Measurements from ENCODE around the gene RYR3.

Gene RYR3

GRCh38 chr15:33393546-33393945 is 82.8 kb downstream of the RYR3 start:
- DNase-seq: no peak

- no peak for DNase-seq
These were observed 84.6 kb downstream of the RYR3 start for GRCh38 chr15:33395321-33395720.

DNA sequence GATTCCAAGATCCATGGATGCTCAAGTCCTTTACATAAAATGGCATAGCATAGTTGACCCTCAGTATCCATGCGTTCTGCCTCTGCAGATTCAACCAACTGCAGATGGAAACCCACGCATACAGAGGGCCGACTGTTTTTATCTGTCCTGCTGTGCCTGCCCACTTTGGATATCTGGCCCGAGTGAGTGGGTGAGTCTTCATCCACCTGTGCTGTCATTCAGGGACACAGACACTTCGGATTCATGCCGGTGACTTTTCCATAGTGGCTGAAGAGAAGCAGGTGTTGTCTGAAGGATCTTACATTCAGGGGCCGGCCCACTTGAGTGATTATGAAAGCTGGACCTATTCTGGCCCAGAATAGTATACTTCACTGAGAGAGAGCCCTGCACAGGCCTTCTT is 85.1 kb downstream of the RYR3 start:
- DNase-seq: no peak

- no peak for DNase-seq
These were observed 85.7 kb downstream of the RYR3 start for GRCh38 chr15:33396475-33396874.

DNA sequence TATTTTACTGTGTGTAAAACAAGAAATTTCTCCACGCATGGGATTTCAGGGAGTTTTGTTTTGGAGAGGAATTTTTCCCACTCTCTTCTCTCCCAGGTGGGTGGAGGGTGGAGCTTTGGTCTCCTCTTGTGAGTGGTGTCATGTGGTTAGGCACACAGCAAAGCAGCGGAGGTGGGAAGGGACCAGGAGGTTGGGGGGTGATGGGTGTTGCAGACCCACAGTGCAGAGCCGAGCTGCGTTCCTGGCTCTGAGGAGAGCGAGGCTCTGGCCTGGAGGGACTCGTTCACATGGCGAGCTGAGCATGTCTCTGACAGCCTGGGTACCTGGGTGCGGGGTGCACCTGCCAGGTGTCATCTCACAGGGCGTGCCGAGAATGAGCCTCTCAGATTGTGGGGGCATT is 87.8 kb downstream of the RYR3 start:
- no peak for DNase-seq

DNA sequence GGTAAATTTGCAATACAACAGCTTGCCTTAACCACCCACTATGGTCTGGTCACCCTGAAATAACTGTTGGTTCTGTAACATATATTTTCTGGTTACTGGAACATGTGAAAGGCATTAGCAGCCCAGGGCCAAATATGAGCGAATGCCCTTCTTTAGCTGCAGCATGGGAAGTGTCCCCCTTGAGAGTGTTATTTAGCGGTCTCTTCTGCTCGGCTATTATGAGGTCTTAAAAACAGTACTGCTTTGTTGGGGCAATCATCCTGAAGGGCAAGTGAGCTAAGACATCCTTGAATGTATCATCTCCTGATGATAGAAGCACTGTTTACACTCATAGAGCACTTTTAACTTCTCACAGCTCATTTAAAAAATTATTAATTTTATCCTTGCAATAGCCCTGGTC is 90.2 kb downstream of the RYR3 start:
- no peak for DNase-seq

- no peak for DNase-seq
These were observed 91.8 kb downstream of the RYR3 start for GRCh38 chr15:33402600-33402999.

DNA sequence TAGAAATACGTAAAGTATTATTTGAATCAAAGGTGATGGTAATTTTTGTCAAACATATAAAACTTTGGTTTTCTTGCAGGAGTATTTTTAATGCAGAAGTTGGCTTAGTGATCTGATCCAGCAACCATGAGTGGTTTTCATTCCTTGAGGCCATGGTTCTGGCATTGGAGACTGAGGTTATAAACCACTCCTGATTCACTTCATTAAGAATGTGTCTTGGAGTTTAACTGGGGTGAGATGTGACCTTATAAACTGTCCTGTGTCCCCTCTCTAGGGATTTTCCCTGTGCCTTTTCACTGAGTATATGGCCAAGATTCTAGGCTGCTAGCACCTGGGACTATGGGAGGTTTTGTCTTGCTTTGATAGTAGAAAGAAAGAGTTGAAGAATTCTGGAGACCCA is 94.3 kb downstream of the RYR3 start:
- DNase-seq: no peak

DNA sequence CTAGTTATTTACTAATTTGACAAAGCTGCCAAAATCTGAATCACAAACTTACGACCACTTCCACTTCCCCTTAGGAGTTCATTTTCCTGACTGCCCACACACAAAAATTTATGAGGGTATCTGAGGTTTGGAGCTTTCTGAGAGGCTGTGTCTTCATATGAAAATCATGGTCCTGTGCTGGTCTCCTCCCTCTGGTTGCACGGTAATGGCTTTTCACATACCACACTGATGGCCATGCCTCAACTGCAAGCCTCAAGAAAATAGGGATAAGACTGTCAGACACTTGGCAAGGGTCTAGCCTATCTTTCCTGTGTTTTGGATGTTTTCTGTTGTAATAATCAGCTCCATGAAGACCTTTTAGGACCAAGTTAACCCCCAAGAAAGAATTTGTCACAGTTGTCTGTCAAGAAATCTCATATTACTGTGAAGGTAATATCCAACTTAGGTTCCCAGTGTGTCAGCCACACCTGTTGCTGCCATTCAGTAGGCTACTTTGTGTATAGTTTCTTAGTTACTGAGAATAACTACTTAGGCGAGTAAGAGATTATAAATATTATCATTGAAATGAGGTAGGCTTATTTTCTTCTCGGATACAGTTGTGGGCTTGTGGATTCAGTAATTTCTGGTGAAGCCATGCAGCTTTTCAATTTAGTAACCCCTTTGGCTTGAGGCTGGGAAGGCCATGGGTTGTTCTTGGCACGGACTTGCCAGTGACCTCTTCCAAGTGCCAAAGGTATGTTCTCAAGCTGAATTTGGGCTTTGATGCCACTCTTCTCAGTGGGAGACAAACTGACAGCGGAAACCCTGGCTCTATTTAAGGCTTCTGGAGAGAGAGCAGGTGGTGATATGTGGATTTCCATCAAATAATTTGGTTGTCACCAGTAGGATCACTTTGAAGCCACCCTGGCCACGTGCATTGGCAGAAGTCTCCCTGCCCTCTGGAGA is 101.1 kb downstream of the RYR3 start:
- DNase-seq: no peak

DNA sequence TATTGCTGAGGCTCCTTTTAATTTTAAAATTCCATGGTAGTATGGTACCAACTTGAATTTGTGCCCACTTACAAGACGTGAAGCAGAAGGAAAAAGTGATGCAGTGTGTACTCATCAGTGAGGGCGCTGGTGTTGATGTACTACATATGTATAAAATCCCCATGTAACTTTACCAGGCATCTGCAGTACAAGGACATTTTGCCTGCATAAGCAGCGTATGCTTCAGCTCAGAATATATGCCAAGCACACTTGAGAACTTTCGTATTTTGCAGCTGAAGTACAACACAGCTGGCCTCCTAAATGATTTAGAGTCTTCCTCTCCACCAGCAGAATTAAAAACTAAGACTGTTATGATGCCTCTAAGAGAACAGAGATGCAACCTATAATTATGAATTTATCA is 108.9 kb downstream of the RYR3 start:
- no peak for DNase-seq

DNA sequence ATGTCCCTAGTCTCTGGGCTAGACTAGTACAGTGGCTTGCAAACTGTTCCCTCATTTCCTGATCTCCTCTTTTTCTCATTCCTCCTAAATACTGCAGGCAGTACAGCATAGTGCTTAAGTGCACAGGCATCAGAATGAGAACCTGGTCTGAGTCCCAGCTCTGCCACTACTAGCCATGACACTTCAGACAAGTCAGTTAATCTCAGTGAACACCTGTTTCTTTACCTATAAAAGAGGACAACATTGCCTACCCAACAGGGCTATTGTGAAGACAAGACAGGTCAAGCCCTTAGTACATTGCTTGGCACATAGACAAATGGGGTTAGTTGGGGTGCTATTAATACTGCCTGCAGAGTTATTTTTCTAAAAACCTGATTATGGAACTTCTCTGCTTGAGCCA is 113.3 kb downstream of the RYR3 start:
- no peak for DNase-seq

DNA sequence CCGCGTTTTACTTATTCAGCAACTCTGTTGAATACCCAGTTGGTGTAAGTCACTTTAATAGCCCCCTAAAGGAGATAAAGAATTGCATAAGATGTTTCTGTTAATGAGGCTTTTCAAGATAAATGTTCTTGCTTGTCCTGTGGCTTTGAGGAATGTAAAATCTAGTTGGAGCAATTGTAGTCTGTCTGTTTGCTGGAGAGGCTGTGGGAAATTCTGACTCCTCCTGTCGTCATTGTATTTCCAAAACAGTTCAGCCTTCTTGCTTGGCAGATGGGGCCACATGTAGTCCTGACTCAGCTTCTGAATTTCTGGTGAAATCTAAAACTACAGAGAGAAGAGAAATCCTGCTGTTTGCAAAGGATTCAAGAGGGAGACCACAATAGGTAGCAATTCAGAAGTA is 114.4 kb downstream of the RYR3 start:
- no peak for DNase-seq

DNA sequence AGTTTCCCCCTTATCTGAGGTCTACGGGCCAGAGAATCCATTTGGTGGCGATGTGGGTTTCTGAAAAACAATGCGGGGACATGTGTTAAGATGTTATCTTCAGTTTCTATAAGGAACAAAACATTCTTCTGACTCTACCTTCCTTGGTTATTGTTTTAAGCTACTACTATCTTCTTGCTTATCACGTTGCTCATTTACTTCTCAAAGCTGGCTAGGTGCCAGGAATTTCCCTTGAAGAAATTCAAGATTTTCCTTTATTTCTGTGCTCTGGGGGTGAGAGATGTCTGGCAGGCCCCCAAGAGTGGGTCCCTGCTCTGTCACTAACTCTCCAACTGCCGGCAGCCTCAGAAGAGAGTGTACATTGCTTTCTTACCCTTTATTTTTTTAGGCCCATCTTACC is 119.8 kb downstream of the RYR3 start:
- no peak for DNase-seq

DNA sequence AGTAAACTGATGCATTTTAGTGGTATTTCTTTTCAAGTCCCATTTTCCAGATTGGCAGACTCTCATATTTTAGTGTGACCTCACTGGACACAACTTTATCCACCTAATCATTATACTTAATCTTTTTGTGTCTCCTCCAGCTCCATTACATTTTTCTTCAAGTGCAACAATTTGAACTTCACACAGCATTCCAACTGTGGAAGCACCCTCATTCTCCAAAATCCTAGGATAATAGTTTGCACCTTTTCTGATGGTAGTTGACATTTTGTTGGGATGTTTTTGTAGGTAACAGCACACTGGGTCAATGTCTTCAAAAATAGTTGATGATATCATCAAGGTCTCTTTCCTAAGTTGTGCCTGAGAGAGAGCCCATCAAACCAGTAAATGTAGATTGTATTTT is 123.1 kb downstream of the RYR3 start:
- no peak for DNase-seq

- no peak for DNase-seq
These were observed 127.6 kb downstream of the RYR3 start for GRCh38 chr15:33438396-33438795.

DNA sequence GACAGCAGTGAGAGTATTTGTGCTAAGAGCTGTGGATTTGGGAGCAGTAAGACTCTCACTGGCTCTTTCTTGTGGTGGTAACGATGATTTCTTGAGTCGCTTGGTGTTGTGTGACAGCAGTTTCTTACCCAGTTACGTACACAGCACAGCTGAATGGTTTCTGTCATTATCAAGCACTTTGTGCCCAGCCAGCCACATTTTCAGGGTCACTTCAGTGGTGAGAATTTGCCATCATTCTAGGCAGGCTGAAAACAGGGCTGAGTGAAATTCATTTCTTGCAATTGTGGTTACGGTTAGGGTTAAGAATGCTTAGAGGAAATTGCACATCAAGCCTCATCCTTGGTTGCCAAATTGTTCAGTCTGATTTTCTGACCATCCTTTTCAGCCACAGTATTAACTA is 130.1 kb downstream of the RYR3 start:
- no peak for DNase-seq

GRCh38 chr15:33442449-33442848 is 131.7 kb downstream of the RYR3 start:
- no peak for DNase-seq

DNA sequence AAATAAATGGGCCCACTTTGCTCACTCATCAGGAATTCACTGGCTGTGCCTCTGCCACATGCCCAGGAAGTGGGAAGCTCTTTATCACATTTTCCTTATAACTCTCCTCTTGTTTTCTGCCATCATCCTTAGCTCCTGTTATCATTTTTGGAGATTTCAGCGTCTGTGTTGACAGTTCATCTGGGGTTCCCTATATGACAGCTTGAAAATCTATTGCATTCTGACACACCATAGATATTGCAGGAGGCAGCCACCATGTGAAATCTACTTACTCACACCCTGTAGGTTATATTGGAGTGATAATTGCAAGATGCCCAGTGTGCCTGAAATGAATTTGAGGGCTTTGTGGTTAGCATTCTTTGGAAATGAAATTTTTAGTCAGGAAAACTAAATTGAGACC is 132.9 kb downstream of the RYR3 start:
- no peak for DNase-seq

DNA sequence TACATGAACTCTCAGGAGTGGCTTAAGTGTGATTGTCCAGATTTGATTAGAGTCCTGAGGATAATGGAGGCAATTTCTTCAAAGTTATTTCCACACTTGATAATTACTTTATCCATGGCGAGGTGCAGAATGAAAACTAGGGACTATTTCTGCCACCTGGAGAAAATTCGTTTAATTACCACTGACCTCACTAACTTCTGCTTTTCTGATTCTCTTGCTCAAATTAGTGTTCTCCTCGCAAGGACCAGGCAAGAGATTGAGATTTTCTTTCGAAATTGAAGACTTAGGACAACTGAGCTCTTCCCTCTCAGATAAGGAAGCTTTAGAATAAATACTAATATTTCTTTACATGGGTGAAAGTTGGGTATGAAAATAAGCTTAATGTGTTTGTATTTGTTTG is 135.2 kb downstream of the RYR3 start:
- no peak for DNase-seq

GRCh38 chr15:33448151-33448550 is 137.4 kb downstream of the RYR3 start:
- no peak for DNase-seq

DNA sequence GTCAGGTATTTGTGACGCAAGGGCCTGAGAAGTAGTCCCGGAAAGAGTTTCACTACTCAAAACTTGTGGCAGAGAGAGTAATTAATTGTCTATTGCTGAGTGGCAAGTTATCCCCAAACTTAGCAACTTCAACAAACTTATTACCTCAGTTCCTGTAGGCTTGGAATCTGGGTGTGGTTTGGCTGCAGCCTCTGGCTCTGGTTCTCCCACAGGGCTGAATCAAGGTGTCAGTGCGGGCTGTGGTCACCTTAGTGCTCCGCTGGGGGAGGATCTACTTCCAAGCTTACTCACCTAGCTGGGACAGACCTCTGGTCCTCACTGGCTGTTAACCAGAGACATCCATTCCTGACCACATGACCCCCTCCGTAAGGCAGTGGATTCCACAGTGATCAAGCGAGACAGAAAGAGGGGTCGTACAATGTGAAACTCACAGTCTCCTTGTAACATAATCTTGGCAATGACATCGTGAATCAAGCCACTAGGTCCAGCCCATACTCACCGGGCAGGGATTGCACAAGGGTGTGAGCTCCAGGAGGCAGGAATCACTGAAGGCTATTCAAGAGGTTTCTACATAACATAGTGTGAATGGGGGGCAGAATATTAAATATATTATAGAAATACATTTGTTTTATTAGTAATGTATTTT is 138.3 kb downstream of the RYR3 start:
- no peak for DNase-seq

GRCh38 chr15:33449810-33450209 is 139.0 kb downstream of the RYR3 start:
- no peak for DNase-seq

- DNase-seq: no peak
These were observed 140.6 kb downstream of the RYR3 start for GRCh38 chr15:33451385-33451784.

DNA sequence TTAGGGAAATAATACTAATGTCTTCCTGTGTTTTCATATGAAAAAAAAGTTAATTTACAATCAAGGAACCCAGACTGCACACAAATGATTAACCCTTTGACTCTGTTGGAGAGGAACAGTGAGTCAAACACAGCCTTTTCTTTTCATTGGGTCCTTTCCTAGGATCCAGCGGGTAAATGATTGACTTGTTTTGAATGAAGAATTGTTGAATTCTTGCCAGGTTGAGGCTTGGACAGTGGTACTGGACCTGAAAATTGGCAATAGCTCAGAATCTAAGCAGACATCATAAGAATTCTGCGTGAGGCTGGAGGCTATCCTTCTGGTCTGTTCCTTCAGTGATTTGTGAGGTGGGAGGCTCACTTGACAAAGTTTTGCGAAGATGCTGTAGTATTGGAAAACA is 143.0 kb downstream of the RYR3 start:
- DNase-seq: no peak

GRCh38 chr15:33454346-33454745 is 143.6 kb downstream of the RYR3 start:
- no peak for DNase-seq

Measured in activated CD4-positive, CD25-positive, alpha-beta regulatory T cell treated with anti-CD3 and anti-CD28 coated beads, Interleukin-2, amount 50 U/mL, for 72 hours (primary cell).